Stimulated activated CD4-positive, alpha-beta T cell treated with anti-CD3 and anti-CD28 coated beads, Interleukin-12 subunit alpha, Interleukin-12 subunit beta, amount 100 ng/mL, for 4 hours (primary cell): Measurements from ENCODE around the gene ASB6.
A peak's percentile ranks its signal among the peaks of the same experiment; 100 is the strongest.
"Not testable (repeated sequence)": the region's sequence is repeated elsewhere in the genome, so short reads cannot be mapped to it uniquely, and the experiment has no call there.

Experiments used
- DNase-seq: peaks from one replicate; pipeline ENCODE4 v3.0.0-alpha.2; 2020

ASB6 gene

DNA sequence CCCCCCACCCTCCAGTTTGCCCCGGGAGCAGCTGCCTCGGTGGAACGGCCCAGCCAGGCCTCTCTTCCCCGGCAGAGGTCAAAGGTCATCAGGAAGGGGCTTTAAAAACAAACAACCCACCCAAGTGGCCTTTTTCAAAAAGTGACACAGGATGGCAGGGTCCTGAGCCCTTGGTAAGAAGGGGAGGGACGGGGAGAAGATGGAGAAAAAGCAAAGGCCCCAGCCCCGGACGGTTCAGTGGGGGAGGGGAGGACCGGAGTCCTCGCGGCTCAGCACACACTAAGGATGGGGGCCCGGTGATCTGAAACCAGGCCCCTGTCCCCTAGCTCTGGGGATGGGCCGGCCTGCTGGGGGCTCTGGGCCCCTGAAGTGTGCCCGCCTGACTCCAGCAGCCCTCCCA lies 24.6 kb upstream of the ASB6 start:
- DNase-seq: no peak

GRCh38 chr9:129665814-129666520 lies 24.0 kb upstream of the ASB6 start:
- no peak for DNase-seq

DNA sequence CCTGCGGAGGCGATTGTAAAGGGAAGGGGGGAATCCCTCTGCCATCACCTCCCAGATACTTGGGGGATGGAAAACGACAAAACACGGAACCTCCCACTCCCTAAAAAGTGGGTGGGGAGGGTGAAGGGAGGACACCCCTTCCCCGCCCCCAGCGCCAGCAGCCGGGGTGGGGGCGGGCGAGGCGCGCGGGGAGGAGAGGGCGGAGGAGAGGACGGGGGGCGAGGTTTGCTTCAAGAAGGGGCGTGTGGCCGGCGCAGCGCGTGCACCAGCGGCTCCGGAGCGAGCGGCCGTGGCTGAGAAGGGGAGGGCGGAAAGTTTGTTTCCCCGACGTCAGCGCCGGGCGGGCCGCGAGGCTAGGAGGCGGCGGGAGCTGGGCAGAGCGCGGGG lies 23.4 kb upstream of the ASB6 start, which contains the start of gene PRRX2:
TSS of gene PRRX2 (plus strand) at position 259 of the 387 bp plus-strand sequence. CDS start 221 bp downstream, outside the sequence.
- DNase-seq: peak; percentile 39

DNA sequence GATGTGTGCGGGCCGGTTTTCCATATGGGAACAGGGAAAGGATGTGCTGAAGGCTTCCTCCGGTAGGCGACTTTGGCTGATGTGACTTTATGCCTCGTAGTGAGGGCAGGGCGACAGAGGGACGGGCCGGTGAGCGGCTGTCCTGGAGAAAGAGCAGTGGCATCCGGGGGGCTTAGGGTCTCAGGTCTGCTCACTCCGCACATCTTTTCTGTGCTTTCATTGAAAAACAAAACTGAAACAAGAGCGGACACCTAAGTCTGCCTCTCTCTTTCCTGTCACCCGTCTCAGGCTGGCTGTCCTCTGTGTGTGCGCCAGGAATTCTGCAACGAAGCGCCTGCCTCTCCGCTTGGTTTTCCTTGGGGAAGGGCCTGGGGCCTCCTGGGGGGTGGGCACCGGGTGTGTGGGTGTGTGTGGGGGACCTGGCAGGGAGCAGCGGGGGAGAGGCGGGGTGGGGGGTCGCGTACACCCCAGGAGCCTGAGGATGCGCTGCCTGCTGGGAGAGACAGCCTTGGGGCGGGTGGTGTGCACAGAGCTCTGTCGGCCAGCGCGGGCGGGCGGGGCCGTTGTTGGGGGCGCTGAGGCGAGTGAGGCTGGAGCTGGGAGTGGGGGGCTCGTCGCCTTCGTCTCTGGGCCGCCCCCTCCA lies 22.9 kb upstream of the ASB6 start:
- DNase-seq: no peak

DNA sequence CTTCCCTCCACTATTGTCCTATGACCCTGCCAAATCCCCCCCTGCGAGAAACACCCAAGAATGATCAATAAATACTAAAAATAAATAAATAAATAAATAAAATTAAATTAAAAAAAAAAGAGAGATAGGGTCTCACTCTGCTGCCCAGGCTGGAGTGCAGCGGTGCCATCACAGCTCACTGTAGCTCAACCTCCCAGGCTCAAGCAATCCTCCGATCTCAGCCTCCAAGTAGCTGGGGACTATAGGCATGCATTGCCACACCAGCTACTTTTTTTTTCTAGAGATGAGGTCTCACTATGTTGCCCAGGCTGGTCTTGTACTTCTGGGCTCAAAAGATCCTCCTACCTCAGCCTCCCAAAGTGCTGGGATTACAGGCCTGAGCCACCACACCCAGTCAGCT lies 20.3 kb upstream of the ASB6 start:
- not testable (repeated sequence) for DNase-seq

- DNase-seq: no peak
These were observed 19.1 kb upstream of the ASB6 start for GRCh38 chr9:129661029-129661428.

- no peak for DNase-seq
These were observed 14.9 kb upstream of the ASB6 start for GRCh38 chr9:129656795-129657390.

- no peak for DNase-seq
These were observed 13.7 kb upstream of the ASB6 start for GRCh38 chr9:129655696-129656095.

DNA sequence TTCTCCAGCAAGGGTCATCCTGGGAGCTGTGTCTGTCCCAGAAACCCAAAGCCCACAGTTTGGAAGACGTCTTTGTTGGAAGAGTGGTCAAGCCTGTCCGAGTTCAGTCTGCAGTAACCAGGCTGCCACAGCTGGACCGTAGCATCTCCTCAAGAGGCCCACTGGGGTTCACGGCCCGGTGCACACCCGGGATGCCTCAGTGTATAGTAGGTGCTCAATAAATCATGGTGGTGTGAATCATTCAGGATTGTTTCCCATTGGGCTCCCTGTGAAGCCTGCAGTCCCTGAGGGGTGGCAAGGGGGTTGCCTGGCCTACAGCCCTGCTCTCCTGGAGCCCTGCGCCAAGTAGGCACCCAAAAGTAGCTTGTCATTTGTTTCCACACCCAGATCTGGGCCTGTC lies 13.2 kb upstream of the ASB6 start:
- DNase-seq: no peak

DNA sequence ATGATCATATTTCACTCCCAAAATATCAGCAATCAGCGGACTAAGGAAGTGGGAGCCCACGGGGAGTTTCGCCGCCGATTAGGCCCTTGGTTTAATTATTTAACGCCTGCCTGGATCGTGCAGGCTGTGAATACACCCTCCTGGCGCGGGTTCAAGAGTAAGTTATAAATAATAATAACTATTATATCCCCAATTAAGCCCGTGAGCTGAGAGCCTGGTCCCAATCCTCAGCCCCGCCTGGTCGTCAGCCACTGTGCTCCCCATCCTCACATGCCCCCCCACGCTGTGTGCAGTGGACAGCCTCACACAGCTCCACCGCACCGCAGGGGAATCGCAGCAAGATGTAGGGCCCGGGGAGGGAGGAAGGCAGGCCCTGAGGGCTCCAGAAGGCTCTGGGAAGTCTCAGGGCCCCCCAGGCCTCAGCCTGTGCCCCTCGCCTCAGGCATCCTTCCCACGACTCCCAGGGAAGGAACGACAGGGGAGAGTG lies 12.6 kb upstream of the ASB6 start:
- DNase-seq: no peak

GRCh38 chr9:129653823-129654553 lies 12.0 kb upstream of the ASB6 start:
- DNase-seq: no peak

DNA sequence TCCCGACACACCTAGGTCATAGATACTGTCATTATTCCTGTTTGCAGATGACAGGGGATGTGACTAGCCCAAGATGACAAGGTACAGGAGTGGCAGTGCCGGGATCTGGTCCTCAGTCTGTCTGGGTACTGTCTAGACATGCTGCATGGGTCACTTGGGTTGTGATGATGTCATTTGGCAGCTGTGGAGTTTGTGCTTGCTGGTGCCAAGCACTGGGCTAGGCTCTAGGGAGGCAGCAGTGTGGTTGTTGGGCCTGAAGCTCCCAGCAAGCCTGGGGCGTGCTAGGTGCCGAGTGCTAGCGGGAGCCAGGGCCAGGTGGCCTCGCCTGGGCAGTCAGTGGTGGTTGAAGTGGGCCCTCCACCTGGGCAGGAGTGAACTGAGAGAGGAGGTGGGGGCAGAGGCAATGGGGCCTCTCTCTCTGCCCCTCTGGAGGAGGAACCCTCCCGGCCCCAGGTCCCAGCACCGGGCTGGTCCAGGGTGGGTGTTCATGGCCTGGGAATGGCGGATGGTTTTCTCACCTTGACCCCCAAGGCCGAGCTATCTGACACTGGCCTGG lies 8.8 kb upstream of the ASB6 start:
- no peak for DNase-seq

DNA sequence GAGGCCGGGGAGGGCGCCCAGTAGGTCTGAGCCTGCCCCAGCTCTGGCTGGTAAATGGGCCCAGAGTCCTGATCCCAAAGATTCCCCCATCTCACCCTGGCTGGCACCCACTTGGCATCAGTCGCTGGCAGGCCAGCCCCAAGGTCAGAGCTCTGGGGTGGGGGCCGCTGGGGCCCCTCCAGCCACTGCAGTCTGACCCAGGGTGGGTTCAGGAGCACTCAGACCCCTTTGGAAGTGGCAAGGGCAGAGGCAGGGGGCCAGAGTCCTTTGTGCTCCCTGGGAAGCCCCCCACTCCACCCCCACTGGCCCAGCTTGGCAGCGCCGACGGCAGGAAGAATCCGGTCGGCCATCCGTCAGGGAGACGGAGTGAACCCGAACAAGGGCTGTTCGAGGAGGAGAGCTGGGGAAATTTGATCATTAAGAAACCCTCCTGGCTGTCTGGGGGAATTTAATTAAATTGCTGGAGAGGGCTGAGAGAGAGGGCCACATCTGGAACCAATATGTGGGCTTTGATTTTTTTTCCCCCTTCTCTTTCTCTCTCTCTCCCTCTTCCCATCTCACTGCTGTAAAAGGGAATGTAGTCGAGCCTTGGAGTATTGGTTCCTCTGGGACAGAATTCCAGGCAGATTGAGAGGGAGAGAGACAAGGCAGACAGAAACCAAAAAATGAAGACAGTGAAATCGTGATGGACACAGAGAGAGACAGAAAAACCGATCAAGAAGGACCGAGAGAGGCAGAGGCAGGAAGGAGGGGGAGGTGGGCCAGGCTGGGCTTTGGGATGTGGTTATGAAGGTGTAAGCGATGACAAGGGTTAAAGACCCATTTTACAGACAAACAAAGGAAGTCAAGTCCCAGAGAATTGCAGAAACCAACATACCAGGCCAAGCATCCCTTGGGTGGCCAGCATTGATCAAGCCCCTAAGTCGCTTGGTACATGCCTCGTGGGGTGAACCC lies 8.1 kb upstream of the ASB6 start:
- no peak for DNase-seq

- no peak for DNase-seq
These were observed 6.8 kb upstream of the ASB6 start for GRCh38 chr9:129648764-129649115.

DNA sequence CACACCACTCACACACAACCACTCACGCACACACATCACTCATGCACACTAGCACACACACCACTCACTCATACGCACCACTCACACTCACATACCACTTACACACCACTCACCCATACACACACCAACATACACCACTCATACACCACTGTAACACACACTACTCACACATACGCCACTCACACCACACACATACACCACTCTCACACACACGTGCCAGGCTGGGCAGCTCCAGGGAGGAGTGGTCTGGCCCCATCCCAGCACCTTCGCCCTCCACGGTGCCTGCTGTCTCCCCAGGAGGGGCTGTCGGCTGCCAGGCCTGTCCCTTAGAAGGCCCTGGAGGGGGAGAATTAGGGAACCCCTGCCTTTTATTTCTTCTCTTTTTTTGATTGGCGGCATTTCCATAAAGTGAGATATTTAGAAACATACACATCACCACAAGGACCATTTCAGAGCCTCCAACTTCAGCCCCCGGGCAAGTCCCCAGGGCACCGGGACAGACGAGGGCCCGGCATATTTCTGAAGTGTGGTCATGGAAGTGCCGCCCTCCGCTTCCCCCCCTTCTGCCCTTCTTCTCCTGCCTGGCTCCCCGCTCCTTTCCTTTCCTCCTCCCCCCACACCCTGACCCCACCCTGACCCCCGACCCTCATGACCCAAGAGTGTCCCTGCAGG lies 6.3 kb upstream of the ASB6 start:
- no peak for DNase-seq

GRCh38 chr9:129647635-129648034 lies 5.7 kb upstream of the ASB6 start:
- DNase-seq: no peak

DNA sequence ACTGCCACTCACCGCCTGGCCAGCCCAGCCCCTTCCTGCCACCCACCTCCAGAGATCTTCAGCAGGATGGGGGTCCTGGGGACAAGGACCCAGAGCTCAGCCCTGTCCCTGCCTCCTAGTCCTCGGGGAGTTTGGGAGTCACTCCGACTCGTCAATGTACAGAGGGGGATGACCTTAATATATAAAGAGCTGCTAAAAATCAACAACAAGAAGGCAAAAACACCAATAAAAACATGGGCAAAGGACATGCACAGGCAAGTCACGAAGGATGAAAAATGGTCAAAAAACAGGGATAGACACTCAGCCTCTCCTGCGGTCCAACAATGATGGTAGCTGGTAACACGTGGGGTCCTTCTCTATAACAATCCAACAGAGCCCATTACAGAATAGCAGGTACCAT lies 4.7 kb upstream of the ASB6 start:
- DNase-seq: no peak

DNA sequence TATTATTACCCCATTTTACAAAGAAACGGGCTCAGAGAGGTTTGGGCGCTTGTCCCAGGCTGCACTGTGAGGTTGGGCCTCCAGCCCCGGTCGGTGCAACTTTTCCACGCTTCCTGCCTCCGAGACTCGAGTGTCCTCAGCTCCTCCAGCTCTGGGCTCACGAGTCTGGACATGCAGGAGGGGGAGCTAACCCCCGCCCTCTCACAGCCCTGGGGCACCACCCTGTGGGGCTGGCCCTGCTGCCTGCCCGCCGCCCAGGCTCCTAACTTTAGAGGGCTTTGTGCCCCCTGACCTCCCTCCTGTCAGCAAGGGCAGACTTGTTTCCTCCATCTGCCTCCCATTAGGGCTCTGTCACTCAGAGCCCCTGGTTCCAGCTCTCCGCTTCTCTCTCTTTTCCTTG lies 4.3 kb upstream of the ASB6 start:
- no peak for DNase-seq

DNA sequence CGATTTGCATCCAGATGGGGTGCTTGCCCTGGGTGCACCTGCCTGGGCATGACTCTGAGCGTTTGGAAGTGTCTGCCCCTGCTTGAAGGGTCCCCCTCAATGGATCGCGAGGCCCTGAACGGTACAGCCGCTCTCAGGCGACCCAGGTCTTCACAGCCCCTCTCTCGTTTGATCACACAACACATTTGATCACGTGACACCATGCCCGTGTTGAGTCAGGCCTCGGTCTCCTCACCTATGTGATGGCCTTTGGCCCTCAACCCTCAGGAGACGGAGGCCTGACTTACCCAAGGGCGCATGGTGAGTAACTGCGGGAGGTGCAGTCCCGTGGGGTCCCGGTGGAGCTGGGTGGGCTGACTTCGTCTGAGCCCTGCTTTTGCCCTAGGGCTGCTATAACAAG lies 3.0 kb upstream of the ASB6 start:
- no peak for DNase-seq

DNA sequence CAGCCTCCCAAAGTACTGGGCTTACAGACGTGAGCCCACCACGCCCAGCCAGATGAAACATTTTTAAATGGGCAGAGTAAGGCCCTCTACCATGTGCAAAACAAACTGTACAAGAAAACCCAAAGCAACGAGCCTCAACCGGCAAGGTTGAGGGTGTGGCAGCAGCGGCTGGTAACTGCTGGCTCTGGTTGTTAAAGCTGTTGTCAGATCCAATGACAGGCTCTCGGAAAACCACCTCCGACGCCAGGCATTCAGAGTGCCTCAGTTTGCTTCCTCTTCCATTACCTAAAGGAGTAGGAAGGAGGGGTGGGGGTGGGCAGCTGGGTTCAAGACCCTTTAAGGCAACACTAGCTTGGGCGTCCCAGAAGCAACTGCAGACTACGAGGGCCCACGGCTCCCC lies 2.4 kb upstream of the ASB6 start:
- DNase-seq: no peak

DNA sequence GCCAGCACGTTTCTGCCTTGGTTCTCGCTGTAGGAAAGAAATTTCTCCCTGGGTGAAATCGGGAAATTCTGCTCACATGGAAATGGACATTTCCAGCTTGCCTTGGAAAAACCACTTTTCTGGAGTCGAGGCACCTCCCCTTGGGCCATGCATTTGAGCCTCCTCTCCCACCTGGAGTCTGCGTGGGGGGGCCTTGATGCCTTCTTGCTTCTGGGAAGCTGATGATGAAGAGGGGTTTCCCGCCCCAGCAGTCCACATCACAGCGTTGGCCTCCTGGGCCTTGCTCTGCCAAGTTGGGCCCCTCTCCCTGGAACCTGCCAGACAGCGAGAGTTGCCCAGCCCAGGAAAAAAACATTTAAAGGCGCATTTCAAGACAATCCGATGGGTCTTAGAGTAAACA lies 1.8 kb upstream of the ASB6 start:
- DNase-seq: no peak
